ENCODE results near the gene TMEM138. TPM values are rescaled to one million over a fixed set of nuclear protein-coding genes. Genes with fewer than 3 reads are reported as not detected.

Gene TMEM138
- total RNA-seq, 4 donors from 2014 or later, result 12.0 to 81.5 (median 20.9) TPM

DNA sequence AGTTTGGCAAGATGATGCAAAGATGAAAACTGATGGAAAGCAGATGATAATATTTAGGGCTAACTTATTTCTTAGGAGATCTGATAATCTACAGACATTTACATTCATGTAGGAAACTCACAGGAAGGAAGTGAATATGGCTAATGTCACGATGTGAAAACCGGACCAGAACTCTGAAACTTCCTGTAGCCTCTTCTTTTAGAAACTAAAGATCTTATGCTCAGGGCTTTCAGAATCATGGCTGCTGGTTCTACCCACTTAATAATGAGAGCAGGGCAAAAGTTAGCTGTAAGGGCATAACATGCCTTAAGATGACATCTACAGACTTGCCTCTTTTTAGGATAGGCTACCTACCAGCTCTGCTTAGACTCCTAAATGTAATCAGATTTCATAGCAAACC lies 52.4 kb downstream of the TMEM138 start:
- H3K27me3 ChIP-seq, result no peaks in the 10 kb centered on the region
- no peaks in the 10 kb centered on the region for H3K36me3 ChIP-seq
- no peak for DNase-seq
- H3K9me3 ChIP-seq, result no peaks in the 10 kb centered on the region
- TF ChIP-seq POLR2A (IDR thresholded peaks at IDR 0.05), result no peak
- TF ChIP-seq, protein P1, sequence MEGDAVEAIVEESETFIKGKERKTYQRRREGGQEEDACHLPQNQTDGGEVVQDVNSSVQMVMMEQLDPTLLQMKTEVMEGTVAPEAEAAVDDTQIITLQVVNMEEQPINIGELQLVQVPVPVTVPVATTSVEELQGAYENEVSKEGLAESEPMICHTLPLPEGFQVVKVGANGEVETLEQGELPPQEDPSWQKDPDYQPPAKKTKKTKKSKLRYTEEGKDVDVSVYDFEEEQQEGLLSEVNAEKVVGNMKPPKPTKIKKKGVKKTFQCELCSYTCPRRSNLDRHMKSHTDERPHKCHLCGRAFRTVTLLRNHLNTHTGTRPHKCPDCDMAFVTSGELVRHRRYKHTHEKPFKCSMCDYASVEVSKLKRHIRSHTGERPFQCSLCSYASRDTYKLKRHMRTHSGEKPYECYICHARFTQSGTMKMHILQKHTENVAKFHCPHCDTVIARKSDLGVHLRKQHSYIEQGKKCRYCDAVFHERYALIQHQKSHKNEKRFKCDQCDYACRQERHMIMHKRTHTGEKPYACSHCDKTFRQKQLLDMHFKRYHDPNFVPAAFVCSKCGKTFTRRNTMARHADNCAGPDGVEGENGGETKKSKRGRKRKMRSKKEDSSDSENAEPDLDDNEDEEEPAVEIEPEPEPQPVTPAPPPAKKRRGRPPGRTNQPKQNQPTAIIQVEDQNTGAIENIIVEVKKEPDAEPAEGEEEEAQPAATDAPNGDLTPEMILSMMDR (IDR thresholded peaks at IDR 0.05), result no peak
- intact Hi-C loops (cut with DNase I; ENCODE audit: low total_unique reads), result no loop called here
- H3K27ac ChIP-seq, result no peak overlapping the region
- no peaks in the 10 kb centered on the region for H3K4me1 ChIP-seq
- no peak overlapping the region for H3K4me3 ChIP-seq

DNA sequence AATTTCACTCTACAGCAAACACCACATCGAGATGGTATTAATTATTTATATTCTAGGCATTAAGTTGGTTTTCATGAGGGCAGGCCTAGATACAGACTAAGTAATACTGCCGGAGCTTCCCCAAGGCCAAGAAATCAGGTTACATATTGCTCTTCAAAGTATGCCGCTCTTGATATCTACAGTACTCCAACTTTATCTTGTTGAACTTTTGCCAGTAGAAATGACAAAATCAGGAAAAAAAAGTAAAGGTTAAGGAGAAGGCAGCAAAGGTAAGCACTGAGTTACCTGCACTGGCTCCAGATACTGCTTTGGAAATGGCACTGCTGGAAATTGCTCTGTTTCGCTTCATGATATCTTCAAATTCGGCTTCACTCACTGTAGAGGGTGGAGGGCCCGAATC lies 53.2 kb downstream of the TMEM138 start:
- DNase-seq, result no peak
- Histone ChIP-seq H3K27me3 (no peaks in the 10 kb centered on the region), H3K36me3 (no peaks in the 10 kb centered on the region), H3K9me3 (no peaks in the 10 kb centered on the region), H3K27ac (no peak overlapping the region), H3K4me3 (no peak overlapping the region), H3K4me1 (no peaks in the 10 kb centered on the region)
- TF ChIP-seq, protein P1 (IDR thresholded peaks at IDR 0.05), result no peak
- no peak for TF ChIP-seq POLR2A (IDR thresholded peaks at IDR 0.05)
- intact Hi-C loops (cut with DNase I; ENCODE audit: low total_unique reads), result no loop called here

DNA sequence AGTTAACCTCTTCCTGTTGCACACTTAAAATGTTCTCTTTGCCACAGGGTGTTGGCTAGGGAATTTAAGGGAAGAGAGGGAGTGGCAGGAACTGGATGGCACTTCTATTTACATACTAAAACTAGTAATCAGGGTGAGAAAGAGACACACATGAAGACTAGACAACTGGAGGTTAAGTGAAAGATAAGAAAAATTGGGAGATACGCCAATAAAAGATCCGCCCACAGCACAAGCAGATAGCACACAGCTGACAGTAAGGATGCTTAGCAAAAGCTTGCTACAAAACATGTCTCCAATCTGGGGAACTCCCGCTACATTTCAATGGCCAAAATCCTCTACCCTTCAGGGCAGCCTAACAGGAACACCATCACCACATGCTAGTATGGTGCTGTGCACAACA lies 54.8 kb downstream of the TMEM138 start:
- no peaks in the 10 kb centered on the region for H3K4me1 ChIP-seq
- TF ChIP-seq, protein P1 (IDR thresholded peaks at IDR 0.05), result no peak
- TF ChIP-seq POLR2A (IDR thresholded peaks at IDR 0.05), result no peak
- DNase-seq, result no peak
- no peaks in the 10 kb centered on the region for H3K36me3 ChIP-seq
- intact Hi-C loops (cut with DNase I; ENCODE audit: low total_unique reads), result no loop called here
- no peaks in the 10 kb centered on the region for H3K27me3 ChIP-seq
- no peak overlapping the region for H3K4me3 ChIP-seq
- H3K27ac ChIP-seq, result no peak overlapping the region
- no peaks in the 10 kb centered on the region for H3K9me3 ChIP-seq

DNA sequence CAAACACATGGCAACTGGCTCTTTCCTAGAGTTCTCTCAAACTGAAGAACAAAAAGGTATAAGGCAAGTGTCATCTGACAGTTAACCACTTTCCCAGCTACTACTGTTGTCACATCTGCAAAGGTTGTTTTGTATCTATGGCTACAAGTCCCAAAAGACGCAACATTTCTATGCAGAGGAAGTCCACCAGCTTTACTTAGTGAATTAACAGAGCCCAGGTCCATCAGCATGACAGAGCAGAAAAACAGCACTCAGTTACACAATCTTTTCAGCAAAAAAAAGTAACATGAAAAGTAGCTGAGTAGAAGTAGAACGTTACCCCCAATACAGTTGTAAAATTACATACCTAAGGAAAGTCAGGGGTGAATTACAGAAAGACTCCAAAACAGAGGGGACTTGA lies 55.5 kb downstream of the TMEM138 start:
- DNase-seq, result no peak
- H3K27ac ChIP-seq, result no peak overlapping the region
- H3K36me3 ChIP-seq, result no peaks in the 10 kb centered on the region

DNA sequence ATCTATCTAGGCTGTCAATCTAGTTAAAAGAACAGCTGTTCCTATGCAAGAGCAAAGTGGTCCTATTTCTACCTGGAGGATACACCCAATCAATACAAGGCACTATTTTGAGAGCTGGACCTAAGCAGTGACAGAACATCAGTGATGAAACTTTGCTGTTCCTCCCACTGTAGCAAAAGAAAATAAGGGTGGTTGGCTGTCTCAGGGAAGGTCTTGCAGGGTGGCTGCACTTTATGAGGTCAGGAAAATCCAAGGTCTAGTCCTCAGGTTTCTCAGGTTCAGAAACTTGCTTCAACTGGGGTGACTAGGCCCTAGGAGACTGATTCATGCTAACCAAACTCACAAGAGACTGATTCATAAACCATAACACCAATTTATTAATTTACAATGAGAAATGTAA lies 56.0 kb downstream of the TMEM138 start:
- intact Hi-C loops (cut with DNase I; ENCODE audit: low total_unique reads), result no loop called here
- Histone ChIP-seq H3K4me3 (no peak overlapping the region), H3K27ac (no peak overlapping the region), H3K27me3 (no peaks in the 10 kb centered on the region), H3K4me1 (no peaks in the 10 kb centered on the region), H3K36me3 (no peaks in the 10 kb centered on the region), H3K9me3 (no peaks in the 10 kb centered on the region)
- no peak for TF ChIP-seq POLR2A (IDR thresholded peaks at IDR 0.05)
- TF ChIP-seq, protein P1 (IDR thresholded peaks at IDR 0.05), result no peak
- DNase-seq, result no peak

More for the DNA sequence above, 55.5 kb downstream of the TMEM138 start:
- no peaks in the 10 kb centered on the region for H3K9me3 ChIP-seq
- no peaks in the 10 kb centered on the region for H3K27me3 ChIP-seq
- no peak overlapping the region for H3K4me3 ChIP-seq
- no peaks in the 10 kb centered on the region for H3K4me1 ChIP-seq
- TF ChIP-seq, protein P1 (IDR thresholded peaks at IDR 0.05), result no peak
- no peak for TF ChIP-seq POLR2A (IDR thresholded peaks at IDR 0.05)
- intact Hi-C loops (cut with DNase I; ENCODE audit: low total_unique reads), result no loop called here

Other genes with a start within 250 kb of the TMEM138 start
- gene VPS37C, start 200.9 kb upstream of the TMEM138 start, total RNA-seq, result 10 to 100 TPM in 2 of 4 donors, 1 to 10 TPM in 1, under 1 TPM in 1; 0.26 to 26.3 (median 13.3) TPM
- gene PGA3, start 158.9 kb upstream of the TMEM138 start, total RNA-seq, result 1 to 10 TPM in 2 of 4 donors, under 1 TPM in 1, not detected in 1; 0.35 to 6.5 (median 4.4) TPM
- 1 to 10 TPM; 1.0 to 8.7 (median 4.9) TPM for gene PGA4, start 140.0 kb upstream of the TMEM138 start, total RNA-seq
- not detected for gene PGA5, start 121.2 kb upstream of the TMEM138 start, total RNA-seq
- 1 to 10 TPM in 2 of 4 donors, under 1 TPM in 2; 0.51 to 6.5 (median 1.2) TPM for gene VWCE, start 67.1 kb upstream of the TMEM138 start, total RNA-seq
- 100 to 1,000 TPM in 3 of 4 donors, 10 to 100 TPM in 1; 87.9 to 231 (median 155) TPM for gene DDB1, start 29.3 kb upstream of the TMEM138 start, total RNA-seq
- gene TKFC, start 29.1 kb upstream of the TMEM138 start, total RNA-seq, result 10 to 100 TPM in 2 of 4 donors, 1 to 10 TPM in 2; 3.6 to 28.5 (median 11.9) TPM
- 10 to 100 TPM; 11.3 to 43.6 (median 21.2) TPM for gene CYB561A3, start 492 bp upstream of the TMEM138 start, total RNA-seq
- 10 to 100 TPM in 3 of 4 donors, 1 to 10 TPM in 1; 2.6 to 30.8 (median 17.0) TPM for gene TMEM216, start 30.2 kb downstream of the TMEM138 start, total RNA-seq
- 100 to 1,000 TPM in 1 of 4 donors, 10 to 100 TPM in 3; 30.0 to 122 (median 56.5) TPM for gene CPSF7, start 67.6 kb downstream of the TMEM138 start, total RNA-seq
- 10 to 100 TPM in 2 of 4 donors, 1 to 10 TPM in 2; 2.8 to 43.9 (median 16.1) TPM for gene SDHAF2, start 67.8 kb downstream of the TMEM138 start, total RNA-seq
- 10 to 100 TPM in 1 of 4 donors, 1 to 10 TPM in 2, under 1 TPM in 1; 0.59 to 39.7 (median 3.1) TPM for gene LRRC10B, start 146.4 kb downstream of the TMEM138 start, total RNA-seq
- 1 to 10 TPM; 2.1 to 10.0 (median 5.9) TPM for gene SYT7, start 218.7 kb downstream of the TMEM138 start, total RNA-seq

Data from uterus (tissue), 4 donors.